Measurements from ENCODE around the gene KIF21A.

The KIF21A gene

DNA sequence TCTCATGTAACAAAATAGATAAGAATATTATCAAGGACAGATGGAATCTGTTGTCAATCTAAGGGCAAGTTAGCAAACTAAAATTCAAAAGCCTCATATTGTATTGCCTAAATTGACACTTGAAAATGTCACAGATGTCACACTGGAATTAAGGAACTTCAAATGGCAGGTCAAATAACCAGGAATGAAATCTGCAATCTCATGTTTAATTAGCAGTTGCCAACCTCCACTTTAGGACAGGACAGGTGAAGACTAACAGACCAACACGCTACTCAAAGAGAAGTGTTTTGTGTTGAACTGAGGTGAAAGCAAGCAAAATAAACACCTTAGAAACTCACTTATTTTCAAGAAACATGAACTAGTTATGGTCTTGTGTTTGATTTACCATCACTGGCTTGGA, 11.1 kb downstream of the KIF21A start:
- in situ Hi-C loops (cut with MboI; ENCODE audit: low sequenced_read_pairs): no loop called here

DNA sequence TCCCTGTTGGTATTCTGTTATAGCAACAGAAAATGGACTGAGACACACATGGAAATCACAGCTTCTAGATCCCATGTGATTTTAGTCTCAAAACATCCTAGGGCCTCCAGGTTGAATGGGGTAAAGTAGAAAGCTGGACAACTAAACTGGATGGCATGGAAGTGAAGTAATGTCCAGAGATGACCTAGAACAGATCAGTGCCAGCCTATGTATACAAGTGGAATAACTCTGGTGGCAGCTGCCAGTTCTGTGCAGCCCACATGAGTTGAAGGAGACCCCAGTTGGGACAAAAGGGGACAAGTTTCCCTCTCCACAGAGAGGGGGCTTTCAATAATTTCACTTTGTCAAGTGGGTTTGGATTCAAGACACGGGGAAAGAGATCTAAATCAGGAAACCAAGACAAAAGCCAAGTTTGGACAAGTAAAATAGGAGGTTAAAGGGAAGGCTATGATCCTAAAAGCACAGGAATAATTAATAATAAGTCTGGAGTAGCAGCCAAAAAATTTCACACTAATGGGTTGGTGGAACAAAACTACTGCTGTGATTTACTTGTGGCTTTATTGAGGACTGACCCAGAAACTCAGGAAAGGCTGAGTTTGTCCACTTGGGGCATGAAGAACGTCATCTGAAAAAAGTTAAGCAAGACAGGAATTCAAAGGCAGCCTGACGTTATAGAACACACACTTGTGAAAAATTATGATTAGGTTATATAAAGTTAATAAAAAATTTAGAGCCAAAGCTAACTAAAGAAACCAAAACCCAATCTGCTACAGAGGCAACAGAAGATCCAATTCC, 11.7 kb downstream of the KIF21A start:
- in situ Hi-C loops (cut with MboI; ENCODE audit: low sequenced_read_pairs): no loop called here

- in situ Hi-C loops (cut with MboI; ENCODE audit: low sequenced_read_pairs): no loop called here
Observed at GRCh38 chr12:39429809-39430208, 13.1 kb downstream of the KIF21A start.

- in situ Hi-C loops (cut with MboI; ENCODE audit: low sequenced_read_pairs): no loop called here
Observed at GRCh38 chr12:39427360-39427808, 15.5 kb downstream of the KIF21A start.

DNA sequence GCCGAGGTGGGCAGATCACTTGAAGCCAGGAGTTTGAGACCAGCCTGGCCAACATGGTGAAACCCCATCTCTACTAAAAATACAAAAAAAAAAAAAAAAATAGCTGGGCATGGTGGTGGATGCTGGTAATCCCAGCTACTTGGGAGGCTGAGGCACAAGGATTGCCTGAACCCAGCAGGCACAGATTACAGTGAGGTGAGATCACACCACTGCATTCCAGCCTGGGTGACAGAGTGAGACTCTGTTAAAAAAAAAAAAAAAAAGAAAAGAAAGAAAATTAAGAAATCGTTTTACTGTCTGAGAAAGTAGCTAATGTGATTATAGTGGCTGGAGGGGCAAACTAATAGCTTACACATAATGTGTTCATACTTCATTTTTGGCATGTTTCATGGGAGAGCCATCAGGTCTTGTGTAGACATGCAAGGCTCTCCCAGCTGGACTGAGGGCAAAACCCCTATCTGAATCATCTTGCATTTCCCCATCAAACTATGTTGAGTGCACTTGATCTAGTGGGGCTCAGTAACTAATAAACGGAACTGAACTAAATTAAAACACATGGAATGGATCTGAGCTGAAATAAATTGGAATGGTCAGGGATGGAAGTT, 16.2 kb downstream of the KIF21A start:
- in situ Hi-C loops (cut with MboI; ENCODE audit: low sequenced_read_pairs): no loop called here

DNA sequence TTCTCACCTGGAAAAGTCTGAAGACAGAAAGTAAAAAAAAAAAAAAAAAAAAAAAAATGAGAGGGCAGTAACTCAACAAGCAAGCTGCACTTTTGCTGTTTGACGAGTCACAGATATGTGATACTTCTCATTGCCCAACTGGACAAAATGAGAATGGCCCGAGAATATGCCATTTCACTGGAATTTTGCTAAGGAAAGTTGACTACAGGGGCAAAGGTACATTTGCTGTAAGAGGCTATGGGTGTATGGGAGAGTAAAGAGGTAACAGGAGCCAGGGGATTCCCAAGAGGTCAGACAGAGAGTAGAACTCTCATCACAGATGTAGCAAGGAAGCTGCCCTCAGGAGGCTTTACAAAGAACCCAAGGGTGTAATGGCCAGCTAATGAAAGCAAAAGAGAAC, 22.9 kb downstream of the KIF21A start:
- in situ Hi-C loops (cut with MboI; ENCODE audit: low sequenced_read_pairs): no loop called here

DNA sequence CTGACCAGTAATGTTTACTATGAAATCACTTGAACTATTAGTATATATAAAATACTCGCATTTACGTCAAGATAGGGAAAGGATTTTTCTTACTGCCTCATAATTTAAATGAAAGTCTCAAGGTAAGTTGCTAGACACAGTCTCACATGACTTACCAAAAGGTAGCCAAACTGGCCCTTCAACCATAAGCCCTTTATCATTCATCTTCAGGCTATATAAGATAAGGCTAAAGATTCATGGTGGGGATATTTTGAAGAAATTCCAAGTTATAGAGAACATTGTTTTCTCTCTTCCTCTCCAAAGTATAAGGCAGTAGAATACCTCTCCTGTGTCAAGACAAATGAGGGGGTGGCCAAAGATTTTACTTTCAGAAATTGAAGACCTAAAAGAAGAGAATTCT, 23.4 kb downstream of the KIF21A start:
- in situ Hi-C loops (cut with MboI; ENCODE audit: low sequenced_read_pairs): no loop called here

GRCh38 chr12:39417916-39418315, 25.0 kb downstream of the KIF21A start:
- in situ Hi-C loops (cut with MboI; ENCODE audit: low sequenced_read_pairs): no loop called here

GRCh38 chr12:39413836-39414771, 28.8 kb downstream of the KIF21A start:
- in situ Hi-C loops (cut with MboI; ENCODE audit: low sequenced_read_pairs): no loop called here

GRCh38 chr12:39412210-39412609, 30.7 kb downstream of the KIF21A start:
- in situ Hi-C loops (cut with MboI; ENCODE audit: low sequenced_read_pairs): no loop called here

- in situ Hi-C loops (cut with MboI; ENCODE audit: low sequenced_read_pairs): no loop called here
Observed at GRCh38 chr12:39406262-39406661, 36.7 kb downstream of the KIF21A start.

DNA sequence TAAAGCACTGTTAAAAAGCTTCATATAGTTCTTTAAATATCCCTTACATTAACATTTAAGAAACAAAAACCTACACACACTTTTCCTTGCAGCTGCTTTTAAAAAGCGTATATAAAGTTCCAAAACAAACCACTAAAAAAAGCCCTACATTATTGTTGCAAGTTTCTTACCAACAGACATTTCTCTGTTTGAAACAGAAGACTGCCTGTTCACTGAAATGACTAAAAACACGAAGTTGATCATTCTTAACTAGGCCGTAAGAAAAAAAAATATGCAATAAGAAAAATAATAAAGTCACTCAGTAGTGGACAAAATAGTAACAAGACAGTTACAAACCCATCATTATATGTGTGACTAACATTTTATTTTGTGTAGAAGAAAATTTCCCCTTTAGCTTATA, 37.3 kb downstream of the KIF21A start:
- in situ Hi-C loops (cut with MboI; ENCODE audit: low sequenced_read_pairs): no loop called here

- in situ Hi-C loops (cut with MboI; ENCODE audit: low sequenced_read_pairs): no loop called here
Observed at GRCh38 chr12:39404000-39404399, 38.9 kb downstream of the KIF21A start.

DNA sequence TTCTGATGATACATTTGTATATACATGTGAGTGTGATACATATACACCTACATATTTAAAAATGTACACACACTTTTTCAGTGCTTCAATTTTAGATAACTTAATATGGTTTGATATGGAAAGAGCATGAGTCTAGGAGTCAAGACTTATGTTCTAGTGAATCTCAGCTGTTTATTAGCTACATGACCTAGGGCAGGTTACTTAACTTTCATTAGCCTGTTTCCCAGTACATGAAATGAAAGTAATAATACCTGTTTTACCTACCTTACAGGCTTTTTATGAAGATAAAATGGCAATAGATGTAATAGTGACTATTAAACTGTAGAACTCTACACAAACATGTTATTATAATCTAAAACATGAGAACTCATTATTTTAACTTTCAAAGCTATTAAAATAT, 39.5 kb downstream of the KIF21A start:
- in situ Hi-C loops (cut with MboI; ENCODE audit: low sequenced_read_pairs): no loop called here

GRCh38 chr12:39402922-39403321, 40.0 kb downstream of the KIF21A start:
- in situ Hi-C loops (cut with MboI; ENCODE audit: low sequenced_read_pairs): no loop called here

DNA sequence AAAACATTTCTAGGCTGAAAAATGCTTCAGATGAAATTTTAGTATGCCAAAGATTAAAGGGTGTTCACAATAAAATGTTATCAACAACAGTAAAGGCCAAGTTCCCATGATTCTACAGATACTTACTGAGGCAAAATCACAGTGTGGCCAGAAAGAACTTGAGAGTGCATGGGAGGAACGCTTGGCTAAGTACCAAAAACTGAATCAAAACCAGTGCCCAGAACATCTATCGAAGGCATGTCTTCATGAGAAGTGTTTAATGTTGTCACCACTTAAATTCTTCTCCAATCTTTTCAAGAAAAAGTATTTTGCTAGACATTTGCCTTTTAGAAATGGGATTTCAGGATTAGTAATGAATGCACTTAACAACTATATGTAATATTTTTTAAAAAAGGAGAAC, 41.5 kb downstream of the KIF21A start:
- in situ Hi-C loops (cut with MboI; ENCODE audit: low sequenced_read_pairs): no loop called here

DNA sequence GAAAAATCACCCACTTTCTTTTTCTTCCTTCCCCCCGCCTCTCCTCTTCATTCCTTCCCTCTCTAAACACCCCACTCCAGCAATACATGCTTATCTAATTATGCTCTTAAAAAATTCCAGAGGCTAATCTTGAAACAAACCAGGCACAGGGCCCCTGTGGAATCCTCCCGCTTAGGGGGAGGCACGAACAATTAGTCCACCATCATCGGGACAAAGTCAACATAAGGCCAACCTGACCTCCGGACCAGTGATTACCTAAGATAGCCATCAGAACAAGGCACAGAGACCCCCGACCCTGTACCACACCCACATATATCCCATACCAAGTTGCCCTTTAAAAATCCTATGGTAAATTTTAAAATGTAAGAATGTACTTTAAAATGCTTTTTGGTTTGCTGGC, 47.1 kb downstream of the KIF21A start:
- in situ Hi-C loops (cut with MboI; ENCODE audit: low sequenced_read_pairs): no loop called here

GRCh38 chr12:39393890-39394289, 49.0 kb downstream of the KIF21A start:
- in situ Hi-C loops (cut with MboI; ENCODE audit: low sequenced_read_pairs): no loop called here

DNA sequence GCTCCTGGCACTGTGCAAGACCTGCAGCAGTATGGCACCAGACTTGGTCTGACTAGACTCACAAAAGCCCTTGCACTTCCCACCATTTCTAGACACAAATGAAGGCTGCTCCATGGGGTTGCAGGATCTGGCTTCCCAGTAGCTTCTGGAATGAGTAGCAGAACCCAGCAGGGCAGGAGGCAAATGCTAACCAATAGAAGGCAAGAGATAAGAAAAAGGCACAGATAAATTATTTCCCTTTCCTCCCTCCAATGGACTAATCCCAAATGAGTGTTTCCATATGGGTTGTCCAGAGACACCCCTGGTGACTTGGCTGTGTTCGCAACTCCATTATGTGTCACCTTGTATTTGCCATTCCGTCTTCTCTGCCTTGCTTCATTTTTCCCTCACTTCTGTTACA, 49.7 kb downstream of the KIF21A start:
- in situ Hi-C loops (cut with MboI; ENCODE audit: low sequenced_read_pairs): no loop called here

DNA sequence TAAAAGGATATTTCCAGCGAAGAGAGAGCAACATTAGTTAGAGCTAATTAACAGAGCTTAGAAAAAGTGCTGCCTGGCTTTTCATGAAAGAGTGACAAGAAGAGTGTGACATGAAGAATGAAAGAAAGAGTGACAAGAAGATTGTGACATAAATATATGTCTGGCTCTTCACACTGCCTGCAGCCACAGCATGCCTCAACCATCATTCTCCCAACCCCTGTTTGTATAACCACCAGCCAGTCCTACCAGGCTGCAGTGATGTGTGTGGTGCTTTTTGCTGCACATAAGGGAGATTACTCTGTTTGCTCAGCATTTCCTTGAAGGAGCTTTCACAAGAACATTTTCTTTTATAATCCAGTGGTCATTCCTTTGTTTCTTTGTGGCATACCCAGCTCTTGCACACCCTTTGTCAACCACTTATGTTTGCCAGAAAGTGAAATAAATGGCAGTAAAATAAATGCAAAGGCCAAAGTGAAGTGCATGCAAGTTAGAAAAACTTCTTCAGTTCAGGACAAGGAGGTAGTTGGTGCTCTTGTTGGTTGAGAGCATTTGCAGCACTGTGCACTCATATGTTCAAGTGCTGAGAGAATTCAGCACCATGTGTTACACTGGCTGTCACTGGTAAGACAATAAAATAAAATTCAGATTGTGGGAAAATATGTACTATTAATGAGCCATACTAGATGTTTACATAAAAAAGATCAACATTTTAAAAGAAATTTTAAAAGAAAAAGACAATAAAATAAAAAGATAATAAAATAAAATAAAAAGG, 50.6 kb downstream of the KIF21A start:
- in situ Hi-C loops (cut with MboI; ENCODE audit: low sequenced_read_pairs): no loop called here

- in situ Hi-C loops (cut with MboI; ENCODE audit: low sequenced_read_pairs): no loop called here
Observed at GRCh38 chr12:39390752-39391151, 52.2 kb downstream of the KIF21A start.
